Measurements from ENCODE around the gene PRX.
"Not testable (repeated sequence)": the region's sequence is repeated elsewhere in the genome, so short reads cannot be mapped to it uniquely, and the experiment has no call there.

PRX gene

DNA sequence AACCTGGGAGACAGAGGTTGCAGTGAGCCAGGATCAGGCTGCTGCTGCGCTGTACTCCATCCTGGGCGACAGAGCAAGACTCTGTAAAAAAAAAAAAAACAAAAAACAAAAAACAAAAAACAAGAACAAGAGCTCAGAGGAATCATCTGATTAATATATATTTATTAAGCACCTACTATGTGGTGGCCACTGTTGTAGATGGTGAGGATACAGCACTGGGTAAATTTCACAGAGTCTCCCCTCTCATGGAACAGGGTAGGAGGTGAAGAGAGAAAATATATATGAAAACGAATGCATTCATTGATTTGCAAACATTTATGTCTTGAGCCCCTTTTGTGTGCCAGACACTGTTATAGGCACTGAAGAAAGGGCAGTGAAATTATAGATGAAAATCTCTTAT lies 18.5 kb upstream of the PRX start:
- no peak overlapping the region for H3K4me3 ChIP-seq (ENCODE audit: low read depth, low read length)

DNA sequence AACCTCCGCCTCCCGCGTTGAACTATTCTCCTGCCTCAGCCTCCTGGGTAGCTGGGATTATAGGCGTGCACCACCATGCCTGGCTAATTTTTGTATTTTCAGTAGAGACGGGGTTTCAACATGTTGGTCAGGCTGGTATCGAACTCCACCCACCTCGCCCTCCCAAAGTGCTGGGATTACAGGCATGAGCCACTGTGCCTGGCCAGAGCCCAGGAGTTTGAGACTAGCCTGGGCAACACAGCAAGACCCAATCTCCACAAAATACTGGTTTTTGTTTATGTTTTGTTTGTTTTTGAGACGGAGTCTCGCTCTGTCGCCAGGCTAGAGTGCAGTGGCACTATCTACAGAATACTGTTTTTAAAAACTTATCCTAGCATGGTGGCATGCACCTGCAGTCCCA lies 17.1 kb upstream of the PRX start:
- H3K4me3 ChIP-seq (ENCODE audit: low read depth, low read length), result not testable (repeated sequence)

More for the DNA sequence above, 18.5 kb upstream of the PRX start:
- TF ChIP-seq, protein P1, sequence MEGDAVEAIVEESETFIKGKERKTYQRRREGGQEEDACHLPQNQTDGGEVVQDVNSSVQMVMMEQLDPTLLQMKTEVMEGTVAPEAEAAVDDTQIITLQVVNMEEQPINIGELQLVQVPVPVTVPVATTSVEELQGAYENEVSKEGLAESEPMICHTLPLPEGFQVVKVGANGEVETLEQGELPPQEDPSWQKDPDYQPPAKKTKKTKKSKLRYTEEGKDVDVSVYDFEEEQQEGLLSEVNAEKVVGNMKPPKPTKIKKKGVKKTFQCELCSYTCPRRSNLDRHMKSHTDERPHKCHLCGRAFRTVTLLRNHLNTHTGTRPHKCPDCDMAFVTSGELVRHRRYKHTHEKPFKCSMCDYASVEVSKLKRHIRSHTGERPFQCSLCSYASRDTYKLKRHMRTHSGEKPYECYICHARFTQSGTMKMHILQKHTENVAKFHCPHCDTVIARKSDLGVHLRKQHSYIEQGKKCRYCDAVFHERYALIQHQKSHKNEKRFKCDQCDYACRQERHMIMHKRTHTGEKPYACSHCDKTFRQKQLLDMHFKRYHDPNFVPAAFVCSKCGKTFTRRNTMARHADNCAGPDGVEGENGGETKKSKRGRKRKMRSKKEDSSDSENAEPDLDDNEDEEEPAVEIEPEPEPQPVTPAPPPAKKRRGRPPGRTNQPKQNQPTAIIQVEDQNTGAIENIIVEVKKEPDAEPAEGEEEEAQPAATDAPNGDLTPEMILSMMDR (IDR thresholded peaks at IDR 0.05; ENCODE audit: borderline replicate concordance, insufficient read depth, low read depth, low read length), result no peak

GRCh38 chr19:40428197-40428596 lies 15.0 kb upstream of the PRX start:
- H3K4me3 ChIP-seq (ENCODE audit: low read depth, low read length), result not testable (repeated sequence)

GRCh38 chr19:40425450-40426287 lies 12.5 kb upstream of the PRX start, which contains the start of gene SERTAD1:
Gene SERTAD1 (minus strand): TSS chr19:40425992. CDS start chr19:40423546, 2,446 bp downstream.
- TF ChIP-seq, protein P1 (IDR thresholded peaks at IDR 0.05; ENCODE audit: borderline replicate concordance, insufficient read depth, low read depth, low read length), result peak; percentile 85
- peak within 1 kb of the TSS; percentile 88 for H3K4me3 ChIP-seq (ENCODE audit: low read depth, low read length)

DNA sequence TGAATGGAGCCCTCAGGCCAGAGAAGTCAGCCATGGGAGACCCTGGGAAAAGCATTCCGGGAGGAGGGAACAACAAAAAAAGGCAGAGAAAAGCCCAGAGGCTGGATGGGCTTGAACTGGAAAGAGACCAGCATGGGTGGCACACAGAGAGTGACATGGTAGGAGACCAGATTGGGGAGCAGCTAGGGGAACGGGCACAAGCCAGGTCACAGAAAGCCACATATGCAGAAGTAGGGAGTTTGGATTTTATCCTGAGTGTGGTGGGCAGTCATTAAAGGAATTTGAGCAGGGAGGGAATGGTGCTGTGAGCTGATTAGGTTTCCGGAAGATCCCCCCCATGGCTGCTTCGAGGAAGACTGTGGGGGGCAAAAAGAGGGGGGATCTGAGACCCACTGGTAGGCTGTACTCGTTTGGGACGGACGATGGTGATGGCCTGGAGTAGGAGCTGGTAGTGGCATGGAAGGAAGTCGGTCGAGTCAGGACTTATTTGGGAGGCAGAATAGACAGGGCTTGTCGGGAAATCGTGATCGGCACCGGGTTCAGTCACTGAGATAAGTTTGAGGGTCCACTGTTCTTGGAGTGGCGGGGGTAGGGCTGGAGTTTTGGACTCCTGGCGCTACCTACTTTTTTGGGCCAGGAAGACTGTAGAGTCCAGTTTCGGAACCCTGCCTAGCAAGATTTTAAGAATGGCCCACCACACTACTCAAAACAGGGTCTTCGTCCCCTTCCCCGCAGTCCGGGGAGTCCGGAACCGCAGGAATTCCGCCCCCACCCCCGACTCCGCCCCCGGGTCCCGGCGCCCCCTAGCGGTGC lies 11.7 kb upstream of the PRX start:
- TF ChIP-seq, protein P1 (IDR thresholded peaks at IDR 0.05; ENCODE audit: borderline replicate concordance, insufficient read depth, low read depth, low read length), result no peak
- peak overlapping the region; percentile 88 for H3K4me3 ChIP-seq (ENCODE audit: low read depth, low read length)

DNA sequence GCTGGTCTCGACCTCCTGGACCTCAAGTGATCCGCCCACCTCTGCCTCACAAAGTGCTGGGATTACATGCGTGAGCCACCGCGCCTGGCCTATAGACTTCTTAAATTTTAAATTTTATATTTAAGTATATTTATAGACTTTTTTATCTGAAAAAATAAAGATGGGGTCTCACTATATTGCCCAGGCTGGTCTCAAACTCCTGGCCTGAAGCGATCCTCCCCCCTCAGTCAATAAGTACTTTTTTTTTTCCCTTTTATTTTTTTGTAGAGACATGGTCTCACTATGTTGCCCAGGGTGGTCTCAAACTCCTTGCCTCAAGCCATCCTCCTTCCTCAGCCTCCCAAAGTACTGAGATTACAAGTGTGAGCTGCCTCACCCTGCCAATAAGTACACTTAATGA lies 10.8 kb upstream of the PRX start:
- TF ChIP-seq, protein P1 (IDR thresholded peaks at IDR 0.05; ENCODE audit: borderline replicate concordance, insufficient read depth, low read depth, low read length), result no peak
- no peak overlapping the region for H3K4me3 ChIP-seq (ENCODE audit: low read depth, low read length)

- TF ChIP-seq, protein P1 (IDR thresholded peaks at IDR 0.05; ENCODE audit: borderline replicate concordance, insufficient read depth, low read depth, low read length), result no peak
- no peak overlapping the region for H3K4me3 ChIP-seq (ENCODE audit: low read depth, low read length)
Measured at GRCh38 chr19:40422748-40423566, 9.8 kb upstream of the PRX start.

All from GM12875 (cell line).